Spleen (tissue), 7 donors: ENCODE data around the gene TXNRD2.

Experiments used
- CTCF ChIP-seq, 11 experiments: fragments of 200-600 bp in 7 of 11; fragments of 450-650 bp in 4 of 11; sonication (generic) in 4 of 11; IDR thresholded peaks in 8 of 11; conservative IDR thresholded peaks in 3 of 11; 1 replicate in 7 of 11; 2 replicates in 4 of 11; pipeline versions ENCODE4 v1.4.0 to v1.8.0; 2016 to 2021; ENCODE audit warnings: antibody characterized with exemption in 11 of 11, inconsistent platforms in 4 of 11, mild to moderate bottlenecking in 1 of 11
- POLR2A ChIP-seq, 3 donors: fragments of 450-650 bp; IDR thresholded peaks; one replicate each; pipeline ENCODE4 v1.5.1; 2017; ENCODE audit warnings: antibody characterized with exemption in 3 of 3, mild to moderate bottlenecking in 1 of 3
- donor health status: DM: no; HTN: no; CAD: no; lungs with moderate emphysema.
- donor health status: DM: no; HTN: no; CAD: no.
- donor health status: DM: no; HTN: no; CAD: no.

GRCh38 chr22:19990188-19990587 lies 48.6 kb upstream of the TXNRD2 start:
- TF ChIP-seq POLR2A (IDR thresholded peaks at IDR 0.05), result no peak
- no peak for TF ChIP-seq CTCF (IDR thresholded peaks at IDR 0.05 in 8 of 11, conservative IDR thresholded peaks at IDR 0.05 in 3 of 11)
